Smooth muscle cell (in vitro differentiated cells): ENCODE data around the gene EML6. TPM values are rescaled to one million over a fixed set of nuclear protein-coding genes. Genes with fewer than 3 reads are reported as not detected.

Experiments
- DNase-seq: peaks from one replicate; lab custom pipeline; 2025; ENCODE audit not compliant: unreplicated experiment; lab: John Stamatoyannopoulos, UW
- H2AFZ ChIP-seq: fragments of 200-600 bp; sonication (generic); 2 replicates; pipeline ENCODE4 v1.6.0; 2016; ENCODE audit warnings: antibody characterized with exemption, low read depth, mild to moderate bottlenecking
- H3F3A ChIP-seq: fragments of 200-600 bp; sonication (generic); 2 replicates; pipeline ENCODE4 v1.6.0; 2017; ENCODE audit warnings: antibody characterized with exemption, low read depth
- H3K27ac ChIP-seq: fragments of 200-600 bp; sonication (generic); 2 replicates; pipeline ENCODE4 v1.5.1; 2016; ENCODE audit warnings: low read depth, mild to moderate bottlenecking
- H3K27me3 ChIP-seq: fragments of 200-600 bp; sonication (generic); 2 replicates; pipeline ENCODE4 v1.6.1; 2016; ENCODE audit warnings: low read depth, mild to moderate bottlenecking
- H3K36me3 ChIP-seq: fragments of 200-600 bp; sonication (generic); 2 replicates; pipeline ENCODE4 v1.5.1; 2016; ENCODE audit warnings: low read depth
- H3K4me1 ChIP-seq: fragments of 200-600 bp; sonication (generic); 2 replicates; pipeline ENCODE4 v1.5.1; 2016; ENCODE audit warnings: low read depth
- H3K4me2 ChIP-seq: fragments of 200-600 bp; sonication (generic); 2 replicates; pipeline ENCODE4 v1.6.0; 2016; ENCODE audit warnings: mild to moderate bottlenecking
- H3K4me3 ChIP-seq: fragments of 200-600 bp; sonication (generic); 2 replicates; pipeline ENCODE4 v1.5.1; 2016; ENCODE audit warnings: mild to moderate bottlenecking
- H3K79me2 ChIP-seq: fragments of 200-600 bp; sonication (generic); 2 replicates; pipeline ENCODE4 v1.6.0; 2016; ENCODE audit warnings: low read depth, mild to moderate bottlenecking
- H3K9ac ChIP-seq: fragments of 200-600 bp; sonication (generic); 2 replicates; pipeline ENCODE4 v1.6.0; 2016; ENCODE audit warnings: low read depth
- H3K9me3 ChIP-seq: fragments of 200-600 bp; sonication (generic); replicated peaks from 2 replicates; pipeline ENCODE4 v1.5.1; 2016; ENCODE audit warnings: low read depth
- H4K20me1 ChIP-seq: fragments of 200-600 bp; sonication (generic); 2 replicates; pipeline ENCODE4 v1.6.0; 2016; ENCODE audit warnings: low read depth
- WGBS: methylation state at CpG from one replicate; pipeline ENCODE4 v1.1.7; 2016; ENCODE audit warnings: low lambda C conversion rate; 5-methylcytosine and 5-hydroxymethylcytosine counted together
- polyA plus RNA-seq: library from polyadenylated mRNA; unstranded; fragments of >200 nt; fragmentation: Nextera tagmentation; extraction: Ambion mirVana; gene quantifications from 2 replicates; pipeline ENCODE4 v1.2.1, GENCODE V29; 2016
- total RNA-seq: library from RNA; depleted of rRNA; stranded (reverse); fragments of >200 nt; gene quantifications from 2 replicates; pipeline ENCODE4 v1.2.3, GENCODE V29; 2014
- TF ChIP-seq, protein P1 (sequence below): fragments of 200-600 bp; sonication (generic); IDR thresholded peaks from 2 replicates; pipeline ENCODE4 v1.5.1; 2017; ENCODE audit warnings: borderline replicate concordance, mild to moderate bottlenecking, antibody characterized with exemption; ENCODE audit not compliant: insufficient read depth, poor library complexity, severe bottlenecking

The EML6 gene
- total and polyA plus RNA-seq, 2 experiments from 2014 or later: 0.49 to 0.54 TPM

DNA sequence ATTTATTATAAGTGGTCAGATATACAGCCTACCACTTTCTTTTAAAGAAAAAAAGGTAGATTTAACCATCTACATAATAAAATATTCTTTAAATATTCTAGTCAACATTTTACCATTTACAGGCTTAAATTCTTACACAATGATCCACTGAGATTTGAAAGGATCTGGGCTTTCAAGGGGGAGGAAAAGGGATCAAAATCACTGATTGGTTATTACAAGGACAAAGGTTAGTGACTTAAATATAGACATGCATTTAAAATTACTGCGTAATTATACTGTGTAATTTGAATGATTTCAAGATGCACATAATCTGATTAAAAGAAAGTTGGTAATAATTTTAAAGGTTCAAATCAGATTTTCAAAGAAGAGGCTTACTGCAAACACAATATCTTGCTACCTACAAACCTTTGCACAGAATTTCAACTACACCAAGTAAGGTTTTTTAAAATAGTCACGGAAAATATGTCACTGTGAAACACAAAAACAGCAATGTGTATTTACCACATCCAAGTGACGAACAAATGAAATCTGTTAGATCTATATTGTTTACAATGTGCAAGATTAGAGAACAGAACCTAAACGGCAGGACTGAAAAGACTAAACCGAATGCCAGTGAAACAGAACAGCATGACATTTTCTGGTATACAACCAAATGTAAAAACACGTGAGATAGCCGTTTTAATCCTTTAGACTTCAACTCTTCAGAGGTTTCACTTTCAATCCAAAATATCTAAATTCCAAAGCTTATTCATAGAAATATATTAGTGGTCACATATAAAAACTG, 286.0 kb downstream of the EML6 start:
- Histone ChIP-seq H3K4me2 (peak overlapping the region; percentile 70), H3K27me3 (no peaks in the 10 kb centered on the region), H3K9ac (peak overlapping the region; percentile 10), H3K4me1 (peaks cover 66% of the 10 kb centered on the region), H2AFZ (no peak overlapping the region), H3K27ac (peak overlapping the region; percentile 76), H4K20me1 (peaks cover 100% of the 10 kb centered on the region), H3F3A (peaks cover 7% of the 10 kb centered on the region), H3K79me2 (peaks cover 100% of the 10 kb centered on the region), H3K36me3 (no peaks in the 10 kb centered on the region), H3K4me3 (peak overlapping the region; percentile 38), H3K9me3 (no peaks in the 10 kb centered on the region)
- WGBS: 63% methylated on average over 7 of the region's 7 CpGs
- TF ChIP-seq, protein P1, sequence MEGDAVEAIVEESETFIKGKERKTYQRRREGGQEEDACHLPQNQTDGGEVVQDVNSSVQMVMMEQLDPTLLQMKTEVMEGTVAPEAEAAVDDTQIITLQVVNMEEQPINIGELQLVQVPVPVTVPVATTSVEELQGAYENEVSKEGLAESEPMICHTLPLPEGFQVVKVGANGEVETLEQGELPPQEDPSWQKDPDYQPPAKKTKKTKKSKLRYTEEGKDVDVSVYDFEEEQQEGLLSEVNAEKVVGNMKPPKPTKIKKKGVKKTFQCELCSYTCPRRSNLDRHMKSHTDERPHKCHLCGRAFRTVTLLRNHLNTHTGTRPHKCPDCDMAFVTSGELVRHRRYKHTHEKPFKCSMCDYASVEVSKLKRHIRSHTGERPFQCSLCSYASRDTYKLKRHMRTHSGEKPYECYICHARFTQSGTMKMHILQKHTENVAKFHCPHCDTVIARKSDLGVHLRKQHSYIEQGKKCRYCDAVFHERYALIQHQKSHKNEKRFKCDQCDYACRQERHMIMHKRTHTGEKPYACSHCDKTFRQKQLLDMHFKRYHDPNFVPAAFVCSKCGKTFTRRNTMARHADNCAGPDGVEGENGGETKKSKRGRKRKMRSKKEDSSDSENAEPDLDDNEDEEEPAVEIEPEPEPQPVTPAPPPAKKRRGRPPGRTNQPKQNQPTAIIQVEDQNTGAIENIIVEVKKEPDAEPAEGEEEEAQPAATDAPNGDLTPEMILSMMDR: no peak
- DNase-seq: no peak

- Histone ChIP-seq H3K27me3 (no peaks in the 10 kb centered on the region), H3K4me3 (peak overlapping the region; percentile 38), H3K9ac (peak overlapping the region; percentile 10), H3K4me2 (peak overlapping the region; percentile 70), H3K36me3 (no peaks in the 10 kb centered on the region), H3K4me1 (peaks cover 66% of the 10 kb centered on the region), H3K27ac (peak overlapping the region; percentile 76), H4K20me1 (peaks cover 100% of the 10 kb centered on the region), H3K9me3 (no peaks in the 10 kb centered on the region), H2AFZ (no peak overlapping the region), H3K79me2 (peaks cover 100% of the 10 kb centered on the region), H3F3A (peaks cover 7% of the 10 kb centered on the region)
- TF ChIP-seq, protein P1: no peak
- 41% methylated on average over 5 of the region's 5 CpGs for WGBS
- DNase-seq: no peak
These were observed 286.7 kb downstream of the EML6 start for GRCh38 chr2:55010149-55010591.

DNA sequence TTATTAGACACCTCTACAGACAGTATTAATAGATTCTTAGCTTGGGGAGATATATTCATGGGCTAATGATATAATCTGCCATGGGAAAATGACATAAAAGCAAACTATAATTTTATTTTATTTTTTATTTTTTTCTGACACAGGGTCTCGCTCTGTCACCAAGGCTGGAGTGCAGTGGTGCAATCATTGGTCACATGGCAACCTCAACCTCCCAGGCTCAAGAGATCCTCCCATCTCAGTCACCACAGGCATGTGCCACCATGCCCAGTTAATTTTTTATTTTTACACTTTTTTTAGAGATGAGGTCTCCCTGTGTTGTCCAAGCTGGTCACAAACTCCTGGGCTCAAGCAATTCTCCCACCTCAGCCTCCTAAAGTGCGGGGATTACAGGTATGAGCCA, 287.5 kb downstream of the EML6 start:
- H3K4me1 ChIP-seq: peaks cover 69% of the 10 kb centered on the region
- H4K20me1 ChIP-seq: peaks cover 100% of the 10 kb centered on the region
- peak overlapping the region; percentile 16 for H3K9ac ChIP-seq
- peak overlapping the region; percentile 76 for H3K27ac ChIP-seq
- DNase-seq: no peak
- TF ChIP-seq, protein P1: no peak
- WGBS: 57% methylated on average over 2 of the region's 2 CpGs
- H3K27me3 ChIP-seq: no peaks in the 10 kb centered on the region
- H3K9me3 ChIP-seq: no peaks in the 10 kb centered on the region
- no peaks in the 10 kb centered on the region for H3K36me3 ChIP-seq
- H3K4me2 ChIP-seq: peak overlapping the region; percentile 70
- no peak overlapping the region for H3K4me3 ChIP-seq
- H3K79me2 ChIP-seq: peaks cover 100% of the 10 kb centered on the region
- H2AFZ ChIP-seq: no peak overlapping the region
- peaks cover 7% of the 10 kb centered on the region for H3F3A ChIP-seq
